ENCODE results near the gene TBRG4. TPM values are rescaled to one million over a fixed set of nuclear protein-coding genes. Genes with fewer than 3 reads are reported as not detected.

TBRG4 gene
- total RNA-seq, 4 donors from 2014 or later = 44.4 to 70.7 (median 49.8) TPM

DNA sequence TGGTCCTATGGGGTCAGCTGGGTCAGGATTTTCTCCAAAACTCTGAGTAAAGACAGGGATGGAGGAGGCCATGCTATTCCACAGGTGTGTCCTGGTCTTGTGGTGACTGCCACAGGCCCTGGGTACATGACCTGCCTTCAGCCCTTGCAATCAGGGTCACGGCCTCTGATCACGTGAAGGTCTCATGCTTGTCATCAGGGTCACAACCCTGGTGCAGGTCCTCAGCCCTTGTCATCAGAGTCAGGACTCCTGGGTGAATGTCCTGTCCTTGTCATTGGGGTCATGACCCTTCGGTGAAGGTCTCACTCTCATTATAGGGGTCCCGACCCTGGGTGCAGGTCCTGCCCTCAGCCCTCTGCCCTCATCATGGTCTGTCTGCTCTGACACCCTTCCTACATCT, 21.9 kb upstream of the TBRG4 start:
- ATAC-seq (ENCODE audit: low FRiP score) = no peak
- TF ChIP-seq CTCF (IDR thresholded peaks at IDR 0.05) = no peak
- no peak for DNase-seq (ENCODE audit: low spot score)

DNA sequence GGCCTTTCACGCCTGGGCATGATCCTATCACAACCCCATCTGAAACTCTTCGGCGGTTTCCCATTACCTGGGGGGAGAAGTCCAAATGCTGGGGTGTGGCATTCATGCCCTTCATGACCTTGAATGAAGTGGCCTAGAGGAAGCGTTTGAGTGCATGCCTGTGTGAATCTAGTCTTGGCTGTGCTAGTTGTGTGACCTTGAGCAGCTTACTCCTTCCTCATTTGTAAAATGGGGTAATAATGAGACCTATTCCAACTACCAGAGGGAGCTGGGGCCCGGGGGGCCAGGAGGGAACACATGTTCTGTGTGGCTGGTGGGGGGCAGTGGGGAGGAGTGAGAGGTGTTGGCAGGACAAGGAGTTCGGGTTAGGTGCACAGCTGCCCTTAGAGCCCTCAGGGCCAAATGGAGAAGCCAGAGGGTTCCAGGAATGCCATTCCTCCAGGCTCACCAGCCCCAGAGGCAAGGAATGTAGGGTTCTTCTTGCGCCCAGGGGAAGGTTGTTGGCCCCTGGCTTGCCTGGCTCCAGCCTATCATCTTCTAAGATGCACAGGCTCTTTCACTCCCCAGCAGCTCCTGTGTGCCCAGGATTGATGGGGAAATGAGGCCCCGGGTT, 21.3 kb upstream of the TBRG4 start:
- DNase-seq (ENCODE audit: low spot score) (no peak), ATAC-seq (ENCODE audit: low FRiP score) (no peak)
- no peak for TF ChIP-seq CTCF (IDR thresholded peaks at IDR 0.05)

DNA sequence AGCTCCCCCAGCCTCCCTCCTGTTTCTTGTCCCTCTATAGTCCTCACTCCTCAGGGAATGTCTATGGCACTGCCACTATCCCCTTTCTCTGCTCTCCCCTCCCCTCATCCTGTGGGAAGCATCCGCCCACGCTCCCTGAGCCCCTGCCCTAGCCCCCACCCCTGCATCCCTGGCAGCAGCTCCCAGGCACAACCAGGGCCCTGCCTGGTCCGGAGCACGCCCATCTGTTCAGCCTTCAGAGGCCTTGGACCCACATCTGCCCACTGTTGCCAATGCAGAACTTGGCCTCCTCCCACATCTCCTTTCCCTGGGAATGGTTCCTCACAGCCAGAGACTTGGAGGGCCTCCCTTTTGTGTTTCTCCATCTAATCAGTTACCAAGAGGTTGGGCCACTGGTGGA, 20.4 kb upstream of the TBRG4 start:
- no peak for DNase-seq (ENCODE audit: low spot score)
- no peak for ATAC-seq (ENCODE audit: low FRiP score)
- TF ChIP-seq CTCF (IDR thresholded peaks at IDR 0.05) = no peak

GRCh38 chr7:45130910-45131309, 19.4 kb upstream of the TBRG4 start:
- TF ChIP-seq CTCF (IDR thresholded peaks at IDR 0.05) = no peak

DNA sequence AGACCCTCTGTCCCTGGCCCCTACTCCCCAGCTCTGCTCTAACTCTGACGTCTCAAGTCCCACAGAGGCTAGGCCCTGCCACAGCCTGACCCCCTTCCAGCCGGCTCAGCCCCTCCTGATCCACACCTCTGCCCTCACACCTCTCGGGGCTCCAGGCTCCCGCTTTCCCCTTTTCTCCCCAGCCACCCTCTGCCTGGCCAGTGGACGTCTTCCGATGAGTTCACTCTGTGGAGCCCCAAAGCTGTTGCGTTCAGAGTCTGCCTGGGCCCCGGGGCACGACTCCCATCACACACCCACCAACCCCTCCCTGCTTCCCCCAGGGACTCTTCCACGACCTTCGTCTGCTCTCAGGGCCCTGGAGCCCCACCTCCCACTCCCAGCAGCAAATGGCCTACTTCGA, 18.4 kb upstream of the TBRG4 start:
- no peak for ATAC-seq (ENCODE audit: low FRiP score)
- DNase-seq (ENCODE audit: low spot score) = no peak
- TF ChIP-seq CTCF (IDR thresholded peaks at IDR 0.05) = no peak

More at GRCh38 chr7:45130910-45131309, 19.4 kb upstream of the TBRG4 start:
- ATAC-seq (ENCODE audit: low FRiP score) (no peak), DNase-seq (ENCODE audit: low spot score) (no peak)

- no peak for DNase-seq (ENCODE audit: low spot score)
- no peak for TF ChIP-seq CTCF (IDR thresholded peaks at IDR 0.05)
- ATAC-seq (ENCODE audit: low FRiP score) = no peak
These were observed 17.8 kb upstream of the TBRG4 start for GRCh38 chr7:45129181-45129800.

DNA sequence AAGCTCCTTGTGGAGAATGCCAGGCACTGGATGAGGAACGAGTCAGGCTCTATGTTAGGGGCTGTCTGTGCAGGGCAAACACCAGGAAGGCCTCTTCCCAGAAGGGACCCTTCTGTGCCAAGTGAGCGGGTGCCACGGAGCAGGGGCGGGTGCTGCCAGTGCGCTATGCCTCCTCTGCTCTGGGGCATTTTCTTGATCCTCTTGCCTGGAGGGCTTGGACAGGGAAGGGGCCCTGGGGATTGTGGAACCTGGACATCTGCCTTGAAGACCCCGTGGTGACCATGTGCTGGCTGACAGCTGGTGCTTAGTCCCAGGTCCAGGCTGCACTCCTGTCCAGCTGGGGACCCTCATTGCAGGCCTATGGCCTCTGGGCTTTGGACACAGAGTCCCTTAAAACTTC, 15.4 kb upstream of the TBRG4 start:
- DNase-seq (ENCODE audit: low spot score) (no peak), ATAC-seq (ENCODE audit: low FRiP score) (no peak)
- TF ChIP-seq CTCF (IDR thresholded peaks at IDR 0.05) = no peak
